IMR-90 (cell line): ENCODE measurements around the gene ZNF467.

Source experiments
- FOS ChIP-seq: fragments of 150-350 bp; IDR thresholded peaks from 2 replicates; pipeline ENCODE4 v1.6.1; 2016; ENCODE audit warnings: low read depth, low read length
- MAFK ChIP-seq: IDR thresholded peaks from 2 replicates; pipeline ENCODE4 v1.6.1; 2012; ENCODE audit warnings: low read depth, low read length, improper control_type of control experiment
- MAZ ChIP-seq: IDR thresholded peaks from 2 replicates; pipeline ENCODE4 v1.6.1; 2012; ENCODE audit warnings: low read depth, mild to moderate bottlenecking, low read length, improper control_type of control experiment, moderate library complexity, borderline replicate concordance
- NFE2L2 ChIP-seq: fragments of 150-350 bp; IDR thresholded peaks from 2 replicates; pipeline ENCODE4 v1.6.1; 2016; ENCODE audit warnings: low read depth, mild to moderate bottlenecking, low read length
- POLR2A ChIP-seq: IDR thresholded peaks from 2 replicates; pipeline ENCODE4 v1.6.1; 2012; ENCODE audit warnings: mild to moderate bottlenecking, low read depth, low read length
- RAD21 ChIP-seq: IDR thresholded peaks from 2 replicates; pipeline ENCODE4 v1.6.1; 2012; ENCODE audit warnings: low read length, improper control_type of control experiment
- RFX5 ChIP-seq: IDR thresholded peaks from 2 replicates; pipeline ENCODE4 v1.8.0; 2012; ENCODE audit warnings: low read depth, mild to moderate bottlenecking, low read length, moderate library complexity
- TF ChIP-seq, protein P1 (sequence below): conservative IDR thresholded peaks from 2 replicates; pipeline ENCODE4 v1.5.1; 2012; ENCODE audit warnings: mild to moderate bottlenecking, low read depth, low read length, improper control_type of control experiment

DNA sequence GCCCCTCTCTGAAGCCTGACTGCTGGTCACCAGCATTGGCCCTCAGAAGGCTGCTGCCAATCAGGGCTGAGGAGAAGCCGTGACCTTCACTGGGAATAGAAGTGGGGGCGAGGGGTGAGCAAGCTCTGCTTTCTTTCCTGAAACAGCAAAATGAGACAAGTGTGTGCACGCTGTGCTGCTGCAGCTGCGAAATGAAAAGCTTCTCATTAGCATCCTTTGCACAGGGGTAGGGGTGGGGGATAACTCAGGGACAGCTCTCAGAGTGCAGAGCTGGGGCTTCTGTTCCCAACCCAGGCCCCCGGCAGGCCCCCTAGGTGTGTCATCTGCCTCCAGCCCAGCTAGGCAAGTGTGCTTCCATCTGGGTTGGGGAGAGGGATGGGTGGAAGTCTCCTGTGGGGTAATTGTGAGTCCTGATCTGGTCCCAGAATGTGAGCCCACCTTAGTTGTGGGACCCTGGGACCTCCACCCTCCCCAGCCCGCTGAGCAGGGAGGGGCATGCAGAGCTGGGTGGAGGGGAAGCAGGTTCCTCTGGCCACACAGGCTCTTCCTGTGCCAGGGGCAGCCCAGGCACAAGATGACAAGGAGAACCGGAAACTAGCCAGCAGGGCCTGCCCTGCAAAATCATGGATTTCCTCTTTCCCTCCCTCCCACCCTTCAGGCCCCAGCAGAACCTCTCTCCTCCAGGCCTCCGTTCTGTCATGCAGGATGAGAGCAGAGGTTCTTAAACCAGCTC, 22.2 kb downstream of the ZNF467 start:
- TF ChIP-seq, protein P1, sequence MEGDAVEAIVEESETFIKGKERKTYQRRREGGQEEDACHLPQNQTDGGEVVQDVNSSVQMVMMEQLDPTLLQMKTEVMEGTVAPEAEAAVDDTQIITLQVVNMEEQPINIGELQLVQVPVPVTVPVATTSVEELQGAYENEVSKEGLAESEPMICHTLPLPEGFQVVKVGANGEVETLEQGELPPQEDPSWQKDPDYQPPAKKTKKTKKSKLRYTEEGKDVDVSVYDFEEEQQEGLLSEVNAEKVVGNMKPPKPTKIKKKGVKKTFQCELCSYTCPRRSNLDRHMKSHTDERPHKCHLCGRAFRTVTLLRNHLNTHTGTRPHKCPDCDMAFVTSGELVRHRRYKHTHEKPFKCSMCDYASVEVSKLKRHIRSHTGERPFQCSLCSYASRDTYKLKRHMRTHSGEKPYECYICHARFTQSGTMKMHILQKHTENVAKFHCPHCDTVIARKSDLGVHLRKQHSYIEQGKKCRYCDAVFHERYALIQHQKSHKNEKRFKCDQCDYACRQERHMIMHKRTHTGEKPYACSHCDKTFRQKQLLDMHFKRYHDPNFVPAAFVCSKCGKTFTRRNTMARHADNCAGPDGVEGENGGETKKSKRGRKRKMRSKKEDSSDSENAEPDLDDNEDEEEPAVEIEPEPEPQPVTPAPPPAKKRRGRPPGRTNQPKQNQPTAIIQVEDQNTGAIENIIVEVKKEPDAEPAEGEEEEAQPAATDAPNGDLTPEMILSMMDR = no peak
- no peak for TF ChIP-seq RFX5
- no peak for TF ChIP-seq FOS
- no peak for TF ChIP-seq RAD21
- TF ChIP-seq MAFK = no peak
- TF ChIP-seq POLR2A = no peak
- TF ChIP-seq NFE2L2 = no peak
- TF ChIP-seq MAZ = no peak
